Measurements from ENCODE around the gene ATP11A.

ATP11A gene

GRCh38 chr13:112705286-112705685, 15.4 kb downstream of the ATP11A start:
- no peak for TF ChIP-seq CTCF (IDR thresholded peaks at IDR 0.05)

- TF ChIP-seq CTCF (IDR thresholded peaks at IDR 0.05) = no peak
These were observed 16.3 kb downstream of the ATP11A start for GRCh38 chr13:112706171-112706570.

- TF ChIP-seq CTCF (IDR thresholded peaks at IDR 0.05) = no peak
These were observed 18.9 kb downstream of the ATP11A start for GRCh38 chr13:112708560-112709240.

- no peak for TF ChIP-seq CTCF (IDR thresholded peaks at IDR 0.05)
These were observed 20.3 kb downstream of the ATP11A start for GRCh38 chr13:112709825-112710783.

- no peak for TF ChIP-seq CTCF (IDR thresholded peaks at IDR 0.05)
These were observed 21.2 kb downstream of the ATP11A start for GRCh38 chr13:112710855-112711527.

GRCh38 chr13:112711528-112712265, 21.9 kb downstream of the ATP11A start:
- TF ChIP-seq CTCF (IDR thresholded peaks at IDR 0.05) = no peak
